H1 (cell line): ENCODE data around the gene FGGY. TPM values are rescaled to one million over a fixed set of nuclear protein-coding genes. Genes with fewer than 3 reads are reported as not detected.

Experiments used
- BCL11A ChIP-seq, 2 experiments: IDR thresholded peaks; one replicate each; pipeline ENCODE4 v1.6.1; 2011; ENCODE audit warnings: low read depth in 2 of 2, low read length in 2 of 2, mild to moderate bottlenecking in 2 of 2
- CHD7 ChIP-seq: fragments of 300-600 bp; sonication (generic); IDR thresholded peaks from 2 replicates; pipeline ENCODE4 v1.7.1; 2012; ENCODE audit warnings: low read length, moderate library complexity, mild to moderate bottlenecking, inconsistent platforms; ENCODE audit not compliant: insufficient replicate concordance
- CREB1 ChIP-seq: IDR thresholded peaks from 2 replicates; pipeline ENCODE4 v1.6.1; 2012; ENCODE audit warnings: inconsistent platforms
- HDAC6 ChIP-seq: IDR thresholded peaks from one replicate; pipeline ENCODE4 v1.7.1; 2012; ENCODE audit warnings: low read depth, mild to moderate bottlenecking, inconsistent platforms, low read length, moderate library complexity
- MAFK ChIP-seq: IDR thresholded peaks from 2 replicates; pipeline ENCODE4 v1.6.1; 2012; ENCODE audit warnings: low read depth, mild to moderate bottlenecking, improper control_type of control experiment, low read length
- POU5F1 ChIP-seq: IDR thresholded peaks from 2 replicates; pipeline ENCODE4 v1.6.1; 2011; ENCODE audit warnings: low read depth, mild to moderate bottlenecking, low read length, moderate library complexity
- SAP30 ChIP-seq: fragments of 300-600 bp; sonication (generic); IDR thresholded peaks from 2 replicates; pipeline ENCODE4 v1.7.1; 2012; ENCODE audit warnings: low read length, moderate library complexity, mild to moderate bottlenecking, inconsistent platforms; ENCODE audit not compliant: insufficient read depth, insufficient replicate concordance
- TBP ChIP-seq: IDR thresholded peaks from 2 replicates; pipeline ENCODE4 v1.6.1; 2011; ENCODE audit warnings: low read depth, low read length, improper control_type of control experiment
- TEAD4 ChIP-seq: IDR thresholded peaks from 2 replicates; pipeline ENCODE4 v1.6.1; 2012; ENCODE audit warnings: low read depth, low read length, inconsistent platforms, mixed read lengths
- polyA plus RNA-seq, 7 experiments: library from polyadenylated mRNA; depleted of rRNA in 3 of 7; stranded (reverse) in 5 of 7; unstranded in 2 of 7; fragments of >200 nt in 5 of 7; fragments of 200-250 nt in 2 of 7; gene quantifications; 1 replicate in 5 of 7; 2 replicates in 1 of 7; 4 replicates in 1 of 7; pipeline versions ENCODE4 v1.2.1 to v1.2.3, GENCODE V29; 2011 to 2013; ENCODE audit warnings: missing spikeins in 2 of 7, mixed read lengths in 2 of 7
- total RNA-seq: library from RNA; stranded (reverse); fragmentation: NEBNext Ultra II Directional; extraction: Animal tissue kit (Norgen Biotek cat#: 25700); gene quantifications from 2 replicates; pipeline ENCODE4 v1.2.1, GENCODE V29; 2021

The FGGY gene
- total and polyA plus RNA-seq, 2 of the 8 experiments (the other 6 are each of a cell fraction or from before 2014, with no cell fraction given): 10.3 to 12.5 TPM

GRCh38 chr1:59739111-59739510, 442.2 kb downstream of the FGGY start (continued):
- TF ChIP-seq CHD7 (no peak), MAFK (no peak), CREB1 (no peak), TEAD4 (no peak), SAP30 (no peak), TBP (no peak), BCL11A (IDR thresholded peaks at IDR 0.05; ENCODE audit: low read depth in 2 of 2, low read length in 2 of 2) (no peak), POU5F1 (no peak), HDAC6 (no peak)
- TF ChIP-seq, all 59 proteins: peak for 0
